Activated naive CD4-positive, alpha-beta T cell treated with anti-CD3 and anti-CD28 coated beads, Interleukin-2, amount 50 U/mL, for 72 hours (primary cell): Measurements from ENCODE around the gene HSF4. TPM values are rescaled to one million over a fixed set of nuclear protein-coding genes. Genes with fewer than 3 reads are reported as not detected.

Source experiments
- ATAC-seq, 2 donors: fragments of 150-1000 bp; cut with Tn5 transposase; 2 replicates each; pipeline ENCODE4 v1.10.0; 2021; ENCODE audit warnings: mild to moderate bottlenecking in 2 of 2, moderate library complexity in 2 of 2
- DNase-seq, 2 donors: peaks; one replicate each; pipeline ENCODE4 v3.0.0; 2021 to 2022; ENCODE audit warnings: low spot score in 2 of 2
- H3K27ac Mint-ChIP-seq, 2 donors: one replicate each; pipeline ENCODE4 v1.8.0; 2022; ENCODE audit warnings: mild to moderate bottlenecking in 2 of 2, mixed read lengths in 2 of 2
- H3K36me3 Mint-ChIP-seq, 2 donors: one replicate each; pipeline ENCODE4 v1.8.0; 2022; ENCODE audit warnings: mixed read lengths in 2 of 2
- H3K9me3 Mint-ChIP-seq, 2 donors: one replicate each; pipeline ENCODE4 v1.8.0; 2022; ENCODE audit warnings: mixed read lengths in 2 of 2
- total RNA-seq, 2 donors: library from RNA; stranded (reverse); gene quantifications; one replicate each; pipeline ENCODE4 v1.2.3, GENCODE V29; 2022

Gene HSF4
- total RNA-seq, 2 donors from 2014 or later = 26.0 to 58.8 TPM

- Mint-ChIP-seq H3K9me3 (no peaks in the 10 kb centered on the region), H3K27ac (no peak overlapping the region), H3K36me3 (peaks cover 18 to 32% of the 10 kb centered on the region in 2 donors)
- ATAC-seq (no peak), DNase-seq (no peak)
Observed at GRCh38 chr16:67147437-67148140, 17.0 kb upstream of the HSF4 start.

- peak overlapping the region in 1 of 2 donors; percentile 62 for H3K27ac Mint-ChIP-seq
- no peaks in the 10 kb centered on the region for H3K9me3 Mint-ChIP-seq
- peaks cover 18 to 32% of the 10 kb centered on the region in 2 donors for H3K36me3 Mint-ChIP-seq
- ATAC-seq (no peak), DNase-seq (no peak)
Observed at GRCh38 chr16:67148221-67148620, 16.3 kb upstream of the HSF4 start.

- peak overlapping the region in 1 of 2 donors; percentile 29 for H3K27ac Mint-ChIP-seq
- peaks cover 18 to 32% of the 10 kb centered on the region in 2 donors for H3K36me3 Mint-ChIP-seq
- DNase-seq (no peak), ATAC-seq (no peak)
- no peaks in the 10 kb centered on the region for H3K9me3 Mint-ChIP-seq
Observed at GRCh38 chr16:67148656-67149275, 15.8 kb upstream of the HSF4 start.

- DNase-seq (no peak), ATAC-seq (no peak)
- Mint-ChIP-seq H3K36me3 (peaks cover 18 to 31% of the 10 kb centered on the region in 2 donors), H3K9me3 (no peaks in the 10 kb centered on the region), H3K27ac (peak overlapping the region in 1 of 2 donors; percentile 29)
Observed at GRCh38 chr16:67149276-67150046, 15.1 kb upstream of the HSF4 start.

- no peaks in the 10 kb centered on the region for H3K9me3 Mint-ChIP-seq
- ATAC-seq (peak; percentile 69 to 77), DNase-seq (no peak)
Observed at GRCh38 chr16:67150047-67150832, 14.3 kb upstream of the HSF4 start.

GRCh38 chr16:67150833-67151396 lies 13.6 kb upstream of the HSF4 start, which contains the start of gene B3GNT9:
Gene B3GNT9, minus strand, starts transcription at chr16:67150998. Its CDS starts 513 bp downstream, at chr16:67150485.
- peaks cover 23% of the 10 kb centered on the region in 2 donors for H3K36me3 Mint-ChIP-seq
- ATAC-seq = peak; percentile 38 to 55
- no peak for DNase-seq
- H3K27ac Mint-ChIP-seq = peak within 1 kb of the TSS in 1 of 2 donors; percentile 44
- H3K9me3 Mint-ChIP-seq = no peaks in the 10 kb centered on the region

More at GRCh38 chr16:67150047-67150832, 14.3 kb upstream of the HSF4 start:
- Mint-ChIP-seq H3K36me3 (peaks cover 21 to 27% of the 10 kb centered on the region in 2 donors), H3K27ac (no peak overlapping the region)

- H3K36me3 Mint-ChIP-seq = peaks cover 17 to 23% of the 10 kb centered on the region in 2 donors
- H3K9me3 Mint-ChIP-seq = no peaks in the 10 kb centered on the region
- DNase-seq = no peak
- no peak overlapping the region for H3K27ac Mint-ChIP-seq
- no peak for ATAC-seq
Observed at GRCh38 chr16:67151431-67152097, 13.0 kb upstream of the HSF4 start.

GRCh38 chr16:67154578-67155294 lies 9.8 kb upstream of the HSF4 start:
- Mint-ChIP-seq H3K27ac (no peak overlapping the region), H3K36me3 (peaks cover 0 to 18% of the 10 kb centered on the region in 2 donors), H3K9me3 (no peaks in the 10 kb centered on the region)
- no peak for DNase-seq
- no peak for ATAC-seq

GRCh38 chr16:67155295-67156142 lies 9.0 kb upstream of the HSF4 start:
- ATAC-seq (peak; percentile 42 to 51), DNase-seq (peak; percentile 82 to 92)
- Mint-ChIP-seq H3K9me3 (no peaks in the 10 kb centered on the region), H3K27ac (no peak overlapping the region), H3K36me3 (peaks cover 0 to 18% of the 10 kb centered on the region in 2 donors)

- Mint-ChIP-seq H3K36me3 (peaks cover 5 to 24% of the 10 kb centered on the region in 2 donors), H3K9me3 (no peaks in the 10 kb centered on the region), H3K27ac (no peak overlapping the region)
- ATAC-seq = no peak
- DNase-seq = no peak
Observed at GRCh38 chr16:67156143-67156844, 8.3 kb upstream of the HSF4 start.

- Mint-ChIP-seq H3K27ac (no peak overlapping the region), H3K9me3 (no peaks in the 10 kb centered on the region), H3K36me3 (peaks cover 5 to 31% of the 10 kb centered on the region in 2 donors)
- ATAC-seq = no peak
- DNase-seq = no peak
Observed at GRCh38 chr16:67157106-67157748, 7.3 kb upstream of the HSF4 start.

- DNase-seq (no peak), ATAC-seq (no peak)
- peak overlapping the region; percentile 90 to 93 for H3K27ac Mint-ChIP-seq
- peaks cover 5 to 37% of the 10 kb centered on the region in 2 donors for H3K36me3 Mint-ChIP-seq
- no peaks in the 10 kb centered on the region for H3K9me3 Mint-ChIP-seq
Observed at GRCh38 chr16:67157892-67158635, 6.5 kb upstream of the HSF4 start.
